OCI-LY7 (cell line): ENCODE results near the gene TMEM18. TPM values are rescaled to one million over a fixed set of nuclear protein-coding genes. Genes with fewer than 3 reads are reported as not detected.

Experiments used
- BruUV-seq: library from RNA; stranded (reverse); fragments of 400-500 nt; replicated peaks from 2 replicates; lab custom pipeline; 2021; lab: Mats Ljungman, UMichigan
- CTCF ChIA-PET: fragments of 300-600 bp; sonication (Branson Sonifier 250); formaldehyde crosslinking; loops from one replicate; lab custom pipeline; 2022; ENCODE audit warnings: antibody characterized with exemption; ENCODE audit not compliant: unreplicated experiment; lab: Charles Lee
- POLR2A ChIA-PET: fragments of 300-600 bp; sonication (Branson Sonifier 250); formaldehyde crosslinking; loops from one replicate; lab custom pipeline; 2022; ENCODE audit warnings: antibody characterized with exemption; lab: Charles Lee
- DNase-seq: peaks from one replicate; pipeline ENCODE4 v3.0.0-alpha.2; 2015; ENCODE audit warnings: low spot score
- H2AFZ ChIP-seq: fragments of 200-600 bp; sonication (generic), shearing (Covaris generic); 2 replicates; pipeline ENCODE4 v1.6.1; 2014; ENCODE audit warnings: mild to moderate bottlenecking, antibody characterized with exemption, low read length, moderate library complexity
- H3K27ac ChIP-seq: fragments of 200-600 bp; sonication (generic); 2 replicates; pipeline ENCODE4 v1.5.1; 2014; ENCODE audit warnings: mixed run types, low read depth, mild to moderate bottlenecking, moderate library complexity, low read length, inconsistent platforms; ENCODE audit not compliant: poor library complexity, severe bottlenecking
- H3K36me3 ChIP-seq: fragments of 200-600 bp; sonication (generic); 2 replicates; pipeline ENCODE4 v1.6.1; 2014; ENCODE audit warnings: mild to moderate bottlenecking, antibody characterized with exemption, low read length, moderate library complexity, mixed read lengths; ENCODE audit not compliant: insufficient read depth
- H3K4me1 ChIP-seq: fragments of 200-600 bp; sonication (generic); 2 replicates; pipeline ENCODE4 v1.5.1; 2014; ENCODE audit warnings: mild to moderate bottlenecking, low read length; ENCODE audit not compliant: insufficient read depth, poor library complexity, severe bottlenecking
- H3K4me2 ChIP-seq: fragments of 200-600 bp; sonication (generic); 2 replicates; pipeline ENCODE4 v1.6.1; 2014; ENCODE audit warnings: mild to moderate bottlenecking, low read length
- H3K4me3 ChIP-seq: fragments of 200-600 bp; sonication (generic); 2 replicates; pipeline ENCODE4 v1.5.1; 2014; ENCODE audit warnings: mild to moderate bottlenecking, low read depth, low read length; ENCODE audit not compliant: poor library complexity, severe bottlenecking
- H3K79me2 ChIP-seq: fragments of 200-600 bp; sonication (generic); 2 replicates; pipeline ENCODE4 v1.6.1; 2016; ENCODE audit warnings: low read depth, mild to moderate bottlenecking, low read length, moderate library complexity, mixed read lengths; ENCODE audit not compliant: insufficient read depth
- H3K9me2 ChIP-seq: fragments of 200-600 bp; sonication (generic); 2 replicates; pipeline ENCODE4 v1.6.1; 2016; ENCODE audit warnings: mild to moderate bottlenecking, low read length, mixed read lengths; ENCODE audit not compliant: insufficient read depth
- H3K9me3 ChIP-seq: fragments of 200-600 bp; sonication (generic); 2 replicates; pipeline ENCODE4 v1.6.1; 2014; ENCODE audit warnings: mild to moderate bottlenecking, mixed run types, low read length, mixed read lengths
- H4K20me1 ChIP-seq: fragments of 200-600 bp; sonication (generic); 2 replicates; pipeline ENCODE4 v1.6.1; 2014; ENCODE audit warnings: mild to moderate bottlenecking, antibody characterized with exemption, low read length, moderate library complexity, mixed read lengths; ENCODE audit not compliant: insufficient read depth
- CTCF ChIP-seq: fragments of 200-600 bp; sonication (generic); conservative IDR thresholded peaks from 2 replicates; pipeline ENCODE4 v1.5.1; 2014; ENCODE audit warnings: mild to moderate bottlenecking, antibody characterized with exemption, low read length, moderate library complexity, mixed read lengths
- EZH2phosphoT487 ChIP-seq: fragments of 200-600 bp; sonication (generic); IDR thresholded peaks from 2 replicates; pipeline ENCODE4 v1.6.1; 2018; ENCODE audit warnings: low read depth, borderline replicate concordance, mild to moderate bottlenecking, mixed run types, antibody characterized with exemption, low read length, moderate library complexity, mixed read lengths
- intact Hi-C: fragments of 100-400 bp; cut with micrococcal nuclease; formaldehyde crosslinking; loops from one replicate; pipeline ENCODE4 v1.10.0; 2022; ENCODE audit not compliant: unreplicated experiment
- total RNA-seq, 2 experiments: library from RNA; depleted of rRNA in 1 of 2; stranded (reverse); fragments of >200 nt in 1 of 2; shearing (Covaris generic) in 1 of 2; gene quantifications; 2 replicates each; pipeline ENCODE4 v1.2.3, GENCODE V29; 2014 to 2022

The TMEM18 gene
- total RNA-seq, 2 experiments from 2014 or later, result 18.2 to 31.1 TPM

GRCh38 chr2:655626-656025 is 21.6 kb downstream of the TMEM18 start:
- H3K4me1 ChIP-seq, result no peaks in the 10 kb centered on the region
- H3K4me3 ChIP-seq, result no peak overlapping the region
- POLR2A ChIA-PET, result interaction anchor here (0.9 kb wide), 1 partner anchor 30 kb away, joined by 3 read pairs; no protein-coding TSS in a partner anchor
- intact Hi-C loops, result no loop called here
- H3K79me2 ChIP-seq, result no peaks in the 10 kb centered on the region
- no peak overlapping the region for H3K27ac ChIP-seq
- no peak for TF ChIP-seq CTCF
- no peak for TF ChIP-seq EZH2phosphoT487
- DNase-seq, result no peak
- H3K4me2 ChIP-seq, result no peak overlapping the region
- no TSS peak for BruUV-seq
- no peaks in the 10 kb centered on the region for H4K20me1 ChIP-seq
- no peaks in the 10 kb centered on the region for H3K36me3 ChIP-seq
- no peak overlapping the region for H2AFZ ChIP-seq
- CTCF ChIA-PET, result no interaction called here
- no peaks in the 10 kb centered on the region for H3K9me3 ChIP-seq
- H3K9me2 ChIP-seq, result no peaks in the 10 kb centered on the region

GRCh38 chr2:654896-655295 is 22.3 kb downstream of the TMEM18 start:
- CTCF ChIA-PET, result no interaction called here
- POLR2A ChIA-PET, result no interaction called here
- Histone ChIP-seq H3K36me3 (no peaks in the 10 kb centered on the region), H3K4me2 (no peak overlapping the region), H3K4me3 (no peak overlapping the region), H3K9me2 (no peaks in the 10 kb centered on the region), H3K9me3 (no peaks in the 10 kb centered on the region), H3K79me2 (no peaks in the 10 kb centered on the region), H4K20me1 (no peaks in the 10 kb centered on the region), H3K27ac (no peak overlapping the region), H3K4me1 (no peaks in the 10 kb centered on the region), H2AFZ (no peak overlapping the region)
- no peak for DNase-seq
- intact Hi-C loops, result no loop called here
- TF ChIP-seq CTCF (no peak), EZH2phosphoT487 (no peak)
- no TSS peak for BruUV-seq

- Histone ChIP-seq H3K27ac (no peak overlapping the region), H3K4me3 (no peak overlapping the region), H3K36me3 (no peaks in the 10 kb centered on the region), H3K9me3 (no peaks in the 10 kb centered on the region), H3K4me1 (no peaks in the 10 kb centered on the region), H3K4me2 (no peak overlapping the region), H3K9me2 (no peaks in the 10 kb centered on the region), H4K20me1 (no peaks in the 10 kb centered on the region), H3K79me2 (no peaks in the 10 kb centered on the region), H2AFZ (no peak overlapping the region)
- TF ChIP-seq EZH2phosphoT487 (no peak), CTCF (no peak)
- ChIA-PET CTCF (no interaction called here), POLR2A (interaction anchor here (0.6 kb wide), 1 partner anchor 148 kb away, joined by 3 read pairs; no protein-coding TSS in a partner anchor)
- BruUV-seq, result no TSS peak
- DNase-seq, result no peak
- intact Hi-C loops, result no loop called here
Measured at GRCh38 chr2:653645-654425, 23.4 kb downstream of the TMEM18 start.
